Measurements from ENCODE around the gene OAS3.

DNA sequence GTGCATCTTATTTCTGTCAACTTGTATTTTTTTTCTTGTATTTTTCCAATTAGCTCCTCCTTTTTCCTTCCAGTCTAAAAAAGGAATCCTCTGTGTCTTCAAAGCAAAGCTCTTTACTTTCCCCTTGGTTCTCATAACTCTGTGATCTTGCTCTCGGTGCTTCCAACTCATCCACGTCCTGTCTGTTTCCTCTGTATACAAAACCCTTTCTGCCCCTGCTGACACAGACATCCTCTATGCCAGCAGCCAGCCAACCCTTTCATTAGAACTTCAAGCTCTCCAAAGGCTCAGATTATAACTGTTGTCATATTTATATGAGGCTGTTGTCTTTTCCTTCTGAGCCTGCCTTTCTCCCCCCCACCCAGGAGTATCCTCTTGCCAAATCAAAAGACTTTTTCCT is 72.4 kb downstream of the OAS3 start:
- TF ChIP-seq ZFP30 (CRISPR knock-in tag; IDR thresholded peaks at IDR 0.05), result no peak
- TF ChIP-seq, protein P1, sequence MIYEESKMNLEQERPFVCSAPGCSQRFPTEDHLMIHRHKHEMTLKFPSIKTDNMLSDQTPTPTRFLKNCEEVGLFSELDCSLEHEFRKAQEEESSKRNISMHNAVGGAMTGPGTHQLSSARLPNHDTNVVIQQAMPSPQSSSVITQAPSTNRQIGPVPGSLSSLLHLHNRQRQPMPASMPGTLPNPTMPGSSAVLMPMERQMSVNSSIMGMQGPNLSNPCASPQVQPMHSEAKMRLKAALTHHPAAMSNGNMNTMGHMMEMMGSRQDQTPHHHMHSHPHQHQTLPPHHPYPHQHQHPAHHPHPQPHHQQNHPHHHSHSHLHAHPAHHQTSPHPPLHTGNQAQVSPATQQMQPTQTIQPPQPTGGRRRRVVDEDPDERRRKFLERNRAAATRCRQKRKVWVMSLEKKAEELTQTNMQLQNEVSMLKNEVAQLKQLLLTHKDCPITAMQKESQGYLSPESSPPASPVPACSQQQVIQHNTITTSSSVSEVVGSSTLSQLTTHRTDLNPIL (CRISPR knock-in tag; IDR thresholded peaks at IDR 0.05; ENCODE audit: low read depth), result no peak
- TF ChIP-seq OSR1 (CRISPR knock-in tag; IDR thresholded peaks at IDR 0.05), result no peak
- TF ChIP-seq TCF4 (CRISPR knock-in tag; IDR thresholded peaks at IDR 0.05; ENCODE audit: borderline replicate concordance), result no peak
- no peak for TF ChIP-seq GLIS3 (CRISPR knock-in tag; IDR thresholded peaks at IDR 0.05)
- TF ChIP-seq ARNTL (CRISPR knock-in tag; IDR thresholded peaks at IDR 0.05; ENCODE audit: borderline replicate concordance, low read depth), result no peak

Data from SK-N-SH treated with all-trans-retinoic acid at 6 μM for 48 hours (cell line).